Ectodermal cell (in vitro differentiated cells): ENCODE measurements around the gene NAIF1.

Source experiments
- H3K27ac ChIP-seq: 2 replicates; pipeline ENCODE4 v1.7.0; 2013; ENCODE audit warnings: mild to moderate bottlenecking, low read depth, low read length; ENCODE audit not compliant: insufficient read depth, poor library complexity, severe bottlenecking
- H3K27me3 ChIP-seq: 2 replicates; pipeline ENCODE4 v1.7.0; 2013; ENCODE audit warnings: mild to moderate bottlenecking, low read length; ENCODE audit not compliant: insufficient read depth, control insufficient read depth, poor library complexity, severe bottlenecking
- H3K36me3 ChIP-seq: one replicate; pipeline ENCODE4 v1.7.0; 2013; ENCODE audit warnings: low read length; ENCODE audit not compliant: control insufficient read depth, insufficient read depth
- H3K4me1 ChIP-seq: one replicate; pipeline ENCODE4 v1.7.0; 2013; ENCODE audit warnings: low read length; ENCODE audit not compliant: control insufficient read depth, insufficient read depth
- H3K4me3 ChIP-seq: 2 replicates; pipeline ENCODE4 v1.7.0; 2013; ENCODE audit warnings: low read depth, low read length, control low read depth; ENCODE audit not compliant: insufficient read depth
- H3K9me3 ChIP-seq: 2 replicates; pipeline ENCODE4 v1.7.0; 2013; ENCODE audit warnings: mild to moderate bottlenecking, low read length, moderate library complexity; ENCODE audit not compliant: control insufficient read depth
- WGBS, 2 experiments: methylation state at CpG; one replicate each; pipeline ENCODE4 v1.1.7; 2013; ENCODE audit warnings: missing lambda C conversion rate in 2 of 2; 5-methylcytosine and 5-hydroxymethylcytosine counted together

NAIF1 gene

DNA sequence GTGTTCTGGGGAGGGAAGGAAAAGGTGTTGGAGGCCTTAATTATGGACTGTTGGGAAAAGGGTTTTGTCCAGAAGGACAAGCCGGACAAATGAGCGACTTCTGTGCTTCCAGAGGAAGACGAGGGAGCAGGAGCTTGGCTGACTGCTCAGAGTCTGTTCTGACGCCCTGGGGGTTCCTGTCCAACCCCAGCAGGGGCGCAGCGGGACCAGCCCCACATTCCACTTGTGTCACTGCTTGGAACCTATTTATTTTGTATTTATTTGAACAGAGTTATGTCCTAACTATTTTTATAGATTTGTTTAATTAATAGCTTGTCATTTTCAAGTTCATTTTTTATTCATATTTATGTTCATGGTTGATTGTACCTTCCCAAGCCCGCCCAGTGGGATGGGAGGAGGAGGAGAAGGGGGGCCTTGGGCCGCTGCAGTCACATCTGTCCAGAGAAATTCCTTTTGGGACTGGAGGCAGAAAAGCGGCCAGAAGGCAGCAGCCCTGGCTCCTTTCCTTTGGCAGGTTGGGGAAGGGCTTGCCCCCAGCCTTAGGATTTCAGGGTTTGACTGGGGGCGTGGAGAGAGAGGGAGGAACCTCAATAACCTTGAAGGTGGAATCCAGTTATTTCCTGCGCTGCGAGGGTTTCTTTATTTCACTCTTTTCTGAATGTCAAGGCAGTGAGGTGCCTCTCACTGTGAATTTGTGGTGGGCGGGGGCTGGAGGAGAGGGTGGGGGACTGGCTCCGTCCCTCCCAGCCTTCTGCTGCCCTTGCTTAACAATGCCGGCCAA, 41.3 kb upstream of the NAIF1 start:
- no peaks in the 10 kb centered on the region for H3K4me1 ChIP-seq
- H3K36me3 ChIP-seq: peaks cover 10% of the 10 kb centered on the region
- no peaks in the 10 kb centered on the region for H3K27me3 ChIP-seq
- no peaks in the 10 kb centered on the region for H3K9me3 ChIP-seq
- H3K27ac ChIP-seq: no peak overlapping the region
- WGBS, 2 experiments: 89 to 90% methylated on average over 14 to 15 of the region's 15 CpGs
- no peak overlapping the region for H3K4me3 ChIP-seq

DNA sequence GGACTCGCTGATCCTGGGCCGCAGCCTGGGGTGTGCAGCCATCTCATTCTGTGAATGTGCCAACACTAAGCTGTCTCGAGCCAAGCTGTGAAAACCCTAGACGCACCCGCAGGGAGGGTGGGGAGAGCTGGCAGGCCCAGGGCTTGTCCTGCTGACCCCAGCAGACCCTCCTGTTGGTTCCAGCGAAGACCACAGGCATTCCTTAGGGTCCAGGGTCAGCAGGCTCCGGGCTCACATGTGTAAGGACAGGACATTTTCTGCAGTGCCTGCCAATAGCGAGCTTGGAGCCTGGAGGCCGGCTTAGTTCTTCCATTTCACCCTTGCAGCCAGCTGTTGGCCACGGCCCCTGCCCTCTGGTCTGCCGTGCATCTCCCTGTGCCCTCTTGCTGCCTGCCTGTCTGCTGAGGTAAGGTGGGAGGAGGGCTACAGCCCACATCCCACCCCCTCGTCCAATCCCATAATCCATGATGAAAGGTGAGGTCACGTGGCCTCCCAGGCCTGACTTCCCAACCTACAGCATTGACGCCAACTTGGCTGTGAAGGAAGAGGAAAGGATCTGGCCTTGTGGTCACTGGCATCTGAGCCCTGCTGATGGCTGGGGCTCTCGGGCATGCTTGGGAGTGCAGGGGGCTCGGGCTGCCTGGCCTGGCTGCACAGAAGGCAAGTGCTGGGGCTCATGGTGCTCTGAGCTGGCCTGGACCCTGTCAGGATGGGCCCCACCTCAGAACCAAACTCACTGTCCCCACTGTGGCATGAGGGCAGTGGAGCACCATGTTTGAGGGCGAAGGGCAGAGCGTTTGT, 40.5 kb upstream of the NAIF1 start:
- Histone ChIP-seq H3K27me3 (no peaks in the 10 kb centered on the region), H3K4me1 (no peaks in the 10 kb centered on the region), H3K36me3 (peaks cover 13% of the 10 kb centered on the region), H3K27ac (no peak overlapping the region), H3K4me3 (no peak overlapping the region), H3K9me3 (no peaks in the 10 kb centered on the region)
- WGBS, 2 experiments: 91% methylated on average over 18 of the region's 18 CpGs

DNA sequence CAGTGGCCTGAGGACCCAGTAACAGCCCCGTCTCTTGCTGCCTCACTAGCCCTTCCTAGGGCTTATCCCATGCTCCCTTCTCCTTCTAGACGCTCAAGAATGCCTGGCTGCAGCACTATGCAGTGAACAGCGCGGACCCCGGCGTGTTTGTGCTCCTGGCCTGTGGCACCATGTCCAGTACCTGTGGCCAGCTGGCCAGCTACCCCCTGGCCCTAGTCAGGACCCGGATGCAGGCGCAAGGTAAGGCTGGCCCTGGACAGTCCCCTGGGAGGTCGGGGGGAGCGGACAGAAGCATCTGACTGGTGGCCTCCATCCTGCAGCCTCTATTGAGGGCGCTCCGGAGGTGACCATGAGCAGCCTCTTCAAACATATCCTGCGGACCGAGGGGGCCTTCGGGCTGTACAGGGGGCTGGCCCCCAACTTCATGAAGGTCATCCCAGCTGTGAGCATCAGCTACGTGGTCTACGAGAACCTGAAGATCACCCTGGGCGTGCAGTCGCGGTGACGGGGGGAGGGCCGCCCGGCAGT, 39.9 kb upstream of the NAIF1 start:
- H3K27ac ChIP-seq: no peak overlapping the region
- H3K4me3 ChIP-seq: no peak overlapping the region
- WGBS, 2 experiments: 96 to 97% methylated on average over 23 of the region's 23 CpGs
- peaks cover 18% of the 10 kb centered on the region for H3K36me3 ChIP-seq
- H3K27me3 ChIP-seq: no peaks in the 10 kb centered on the region
- no peaks in the 10 kb centered on the region for H3K4me1 ChIP-seq
- no peaks in the 10 kb centered on the region for H3K9me3 ChIP-seq

DNA sequence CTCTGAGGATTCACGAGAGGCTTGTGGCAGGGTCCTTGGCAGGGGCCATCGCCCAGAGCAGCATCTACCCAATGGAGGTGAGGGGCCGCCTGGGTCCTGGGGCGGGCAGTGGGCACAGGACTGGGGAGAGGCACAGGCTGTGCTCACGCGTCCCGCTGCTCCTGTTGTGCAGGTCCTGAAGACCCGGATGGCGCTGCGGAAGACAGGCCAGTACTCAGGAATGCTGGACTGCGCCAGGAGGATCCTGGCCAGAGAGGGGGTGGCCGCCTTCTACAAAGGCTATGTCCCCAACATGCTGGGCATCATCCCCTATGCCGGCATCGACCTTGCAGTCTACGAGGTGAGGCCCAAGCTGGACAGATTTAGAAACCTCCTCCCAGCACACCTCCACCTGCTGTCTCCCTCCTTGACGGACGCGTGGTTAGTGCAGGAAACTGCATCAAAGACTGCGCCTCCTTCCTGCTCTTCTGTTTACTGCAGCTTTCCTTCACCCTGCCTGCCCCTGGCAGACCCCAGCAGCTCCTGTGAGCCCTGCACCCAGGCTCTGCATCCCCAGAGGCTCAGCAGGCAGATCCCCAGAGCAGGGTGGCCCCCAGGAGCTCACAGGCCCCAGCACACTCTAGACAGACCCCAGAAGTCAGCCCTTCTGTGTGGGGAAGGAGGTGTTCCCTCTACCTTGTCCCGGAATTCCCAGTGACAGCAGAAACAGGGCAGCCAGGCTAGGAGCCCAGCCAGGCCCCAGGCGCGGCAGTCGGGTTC, 39.2 kb upstream of the NAIF1 start:
- Histone ChIP-seq H3K4me1 (no peaks in the 10 kb centered on the region), H3K9me3 (no peaks in the 10 kb centered on the region), H3K36me3 (peaks cover 18% of the 10 kb centered on the region), H3K4me3 (no peak overlapping the region), H3K27ac (no peak overlapping the region), H3K27me3 (no peaks in the 10 kb centered on the region)
- WGBS, 2 experiments: 95 to 96% methylated on average over 23 of the region's 23 CpGs

DNA sequence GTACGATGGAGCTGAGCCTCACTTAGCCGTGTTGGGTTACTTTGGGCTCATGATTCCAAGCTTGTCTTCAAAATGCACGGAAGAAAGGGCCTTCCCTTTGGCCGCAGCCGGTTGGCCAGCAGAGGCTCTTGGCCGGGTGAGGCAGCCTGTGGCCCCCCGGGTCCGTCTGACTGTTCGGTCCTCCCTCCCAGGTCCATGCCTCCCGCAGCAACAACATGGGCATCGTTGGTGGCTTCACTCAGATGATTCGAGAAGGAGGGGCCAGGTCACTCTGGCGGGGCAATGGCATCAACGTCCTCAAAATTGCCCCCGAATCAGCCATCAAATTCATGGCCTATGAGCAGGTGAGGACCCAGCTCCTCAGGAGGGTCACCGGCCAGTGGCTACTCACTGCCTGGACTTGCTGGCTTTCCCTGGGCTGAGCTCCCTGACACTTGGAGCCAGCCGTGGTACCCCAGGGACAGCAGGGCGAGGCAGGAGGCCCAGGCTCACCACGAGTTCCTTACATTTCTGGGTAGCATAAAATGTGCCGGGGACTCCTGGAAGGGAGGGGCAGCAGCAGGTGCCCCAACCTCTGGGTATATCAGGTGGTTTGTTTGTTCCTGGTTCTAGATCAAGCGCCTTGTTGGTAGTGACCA, 38.5 kb upstream of the NAIF1 start:
- WGBS, 2 experiments: 92% methylated on average over 21 of the region's 21 CpGs
- Histone ChIP-seq H3K4me1 (no peaks in the 10 kb centered on the region), H3K27me3 (no peaks in the 10 kb centered on the region), H3K27ac (no peak overlapping the region), H3K4me3 (no peak overlapping the region), H3K36me3 (peaks cover 18% of the 10 kb centered on the region), H3K9me3 (no peaks in the 10 kb centered on the region)

DNA sequence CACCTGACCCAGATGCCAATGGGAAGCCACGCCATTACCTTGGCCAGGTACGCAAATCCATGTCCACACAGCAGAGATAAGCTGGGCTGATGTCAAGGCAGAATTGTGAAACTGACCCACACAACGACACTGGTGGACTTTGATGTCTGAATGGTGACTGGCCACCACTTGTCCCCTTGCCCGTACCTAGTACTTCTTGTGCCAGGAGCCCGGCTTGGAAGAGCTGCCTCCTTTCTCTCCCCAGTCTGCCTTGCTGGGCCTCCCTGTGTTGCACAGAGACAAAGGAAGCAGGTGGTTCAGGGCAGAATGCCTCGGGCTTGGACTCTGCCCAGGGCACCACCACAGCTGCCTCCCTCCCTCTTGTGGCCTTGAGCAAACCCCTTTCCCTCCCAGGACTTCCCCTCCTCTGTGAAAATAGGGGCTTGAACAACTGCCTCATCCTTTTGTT, 37.1 kb upstream of the NAIF1 start:
- H3K27ac ChIP-seq: no peak overlapping the region
- H3K4me3 ChIP-seq: no peak overlapping the region
- peaks cover 18% of the 10 kb centered on the region for H3K36me3 ChIP-seq
- H3K9me3 ChIP-seq: no peaks in the 10 kb centered on the region
- WGBS, 2 experiments: 93 to 95% methylated on average over 6 of the region's 6 CpGs
- H3K27me3 ChIP-seq: no peaks in the 10 kb centered on the region
- H3K4me1 ChIP-seq: peaks cover 5% of the 10 kb centered on the region

DNA sequence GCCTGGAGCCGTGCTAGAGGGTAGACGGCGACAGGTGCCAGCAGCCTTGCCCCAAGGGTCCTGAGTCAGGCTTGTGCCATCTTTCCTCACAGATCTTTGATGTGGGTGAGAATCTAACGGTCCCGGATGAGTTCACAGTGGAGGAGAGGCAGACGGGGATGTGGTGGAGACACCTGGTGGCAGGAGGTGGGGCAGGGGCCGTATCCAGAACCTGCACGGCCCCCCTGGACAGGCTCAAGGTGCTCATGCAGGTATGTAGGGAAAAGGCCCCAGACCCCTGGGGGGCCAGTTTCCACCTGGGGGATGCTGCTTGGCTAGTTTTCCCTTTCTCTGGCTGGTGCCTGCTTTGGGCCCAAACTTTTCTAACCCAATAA, 36.5 kb upstream of the NAIF1 start:
- Histone ChIP-seq H3K27ac (no peak overlapping the region), H3K36me3 (peaks cover 18% of the 10 kb centered on the region)
- 89% methylated on average over 8 of the region's 8 CpGs for WGBS, 2 experiments

DNA sequence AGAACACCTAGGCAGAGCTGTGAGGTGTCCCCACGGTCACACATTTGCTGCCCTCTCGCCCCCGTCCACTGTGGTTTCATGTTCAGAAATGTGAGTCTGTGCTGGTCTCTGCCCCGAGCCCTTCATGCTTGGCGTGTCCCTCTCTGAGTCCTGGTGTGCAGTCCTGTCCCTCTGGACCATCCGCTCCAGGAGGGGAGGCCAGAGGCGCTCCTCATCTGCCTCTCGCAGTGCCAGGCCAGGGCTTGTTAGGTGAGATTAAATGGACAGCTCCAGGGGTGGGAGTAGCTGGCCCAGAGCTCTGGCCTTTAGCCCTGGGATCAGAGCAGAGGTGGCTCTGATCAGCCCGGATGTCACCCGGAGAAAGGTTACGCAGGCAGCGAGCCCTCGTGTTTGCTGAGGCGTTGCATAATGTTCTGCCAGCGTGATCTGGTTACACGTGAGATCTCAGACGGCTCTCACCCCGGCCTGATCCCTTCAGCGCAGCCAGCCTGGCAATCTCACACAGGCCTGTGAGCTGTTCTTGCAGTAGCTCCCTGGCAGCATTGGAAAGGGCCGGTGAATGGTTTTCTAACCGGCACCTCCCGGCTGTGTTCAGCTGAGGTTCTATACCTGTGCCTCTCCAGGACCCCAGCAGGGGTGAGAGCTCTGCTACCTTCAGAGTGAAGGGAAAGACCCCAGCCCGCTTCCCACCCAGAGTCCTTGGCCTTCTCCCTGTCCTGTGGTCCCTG, 35.9 kb upstream of the NAIF1 start:
- Histone ChIP-seq H3K27ac (no peak overlapping the region), H3K36me3 (peaks cover 18% of the 10 kb centered on the region), H3K4me1 (peaks cover 12% of the 10 kb centered on the region), H3K4me3 (no peak overlapping the region), H3K9me3 (no peaks in the 10 kb centered on the region), H3K27me3 (no peaks in the 10 kb centered on the region)
- WGBS, 2 experiments: 94 to 95% methylated on average over 23 of the region's 23 CpGs

More for the DNA sequence above, 36.5 kb upstream of the NAIF1 start:
- no peaks in the 10 kb centered on the region for H3K9me3 ChIP-seq
- H3K4me1 ChIP-seq: peaks cover 11% of the 10 kb centered on the region
- H3K4me3 ChIP-seq: no peak overlapping the region
- no peaks in the 10 kb centered on the region for H3K27me3 ChIP-seq

DNA sequence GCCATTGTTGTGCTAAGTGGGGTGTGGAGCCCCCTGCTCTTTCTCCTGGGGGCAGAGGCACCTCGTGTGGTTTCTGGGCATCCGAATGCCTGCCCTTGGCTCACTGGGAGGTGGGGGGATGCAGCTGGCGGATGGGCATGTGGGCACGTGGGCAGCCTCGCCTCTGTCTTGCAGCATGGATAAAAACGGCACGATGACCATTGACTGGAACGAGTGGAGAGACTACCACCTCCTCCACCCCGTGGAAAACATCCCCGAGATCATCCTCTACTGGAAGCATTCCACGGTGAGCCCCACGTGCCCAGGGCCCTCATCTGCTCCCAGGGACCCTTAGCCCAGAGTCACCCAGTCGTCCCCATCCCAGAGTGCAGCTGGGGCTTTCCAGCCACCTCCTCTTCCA, 35.1 kb upstream of the NAIF1 start:
- 90 to 92% methylated on average over 13 of the region's 13 CpGs for WGBS, 2 experiments
- H3K4me1 ChIP-seq: peaks cover 20% of the 10 kb centered on the region
- no peaks in the 10 kb centered on the region for H3K27me3 ChIP-seq
- H3K9me3 ChIP-seq: no peaks in the 10 kb centered on the region
- H3K4me3 ChIP-seq: no peak overlapping the region
- peaks cover 18% of the 10 kb centered on the region for H3K36me3 ChIP-seq
- H3K27ac ChIP-seq: no peak overlapping the region
